Neural progenitor cell (in vitro differentiated cells): ENCODE data around the gene NDUFS3.

Source experiments
- CTCF ChIP-seq: fragments of 200-600 bp; sonication (generic); IDR thresholded peaks from 2 replicates; pipeline ENCODE4 v1.5.1; 2017; ENCODE audit warnings: antibody characterized with exemption, mild to moderate bottlenecking
- EZH2 ChIP-seq: fragments of 200-600 bp; sonication (generic); IDR thresholded peaks from 2 replicates; pipeline ENCODE4 v1.6.1; 2017; ENCODE audit warnings: antibody characterized with exemption, mild to moderate bottlenecking, moderate library complexity
- EZH2phosphoT487 ChIP-seq: fragments of 200-600 bp; sonication (generic); IDR thresholded peaks from 2 replicates; pipeline ENCODE4 v1.6.1; 2017; ENCODE audit warnings: antibody characterized with exemption

- TF ChIP-seq EZH2 (no peak), CTCF (no peak), EZH2phosphoT487 (no peak)
These were observed 11.3 kb downstream of the NDUFS3 start for GRCh38 chr11:47589977-47590861.
